MG63 (cell line): Measurements from ENCODE around the gene RBSN. TPM values are rescaled to one million over a fixed set of nuclear protein-coding genes. Genes with fewer than 3 reads are reported as not detected.

Experiments used
- DNase-seq: peaks from one replicate; pipeline ENCODE4 v3.0.0-alpha.2; 2020
- H3K27me3 ChIP-seq: fragments of 250-450 bp; sonication (Bioruptor Pico); 2 replicates; pipeline ENCODE4 v1.5.1; 2020; ENCODE audit warnings: mild to moderate bottlenecking, moderate library complexity
- H3K36me3 ChIP-seq: fragments of 250-450 bp; sonication (Bioruptor Pico); 2 replicates; pipeline ENCODE4 v1.5.1; 2020; ENCODE audit warnings: mild to moderate bottlenecking, moderate library complexity
- H3K4me3 ChIP-seq: fragments of 250-450 bp; sonication (Bioruptor Pico); 2 replicates; pipeline ENCODE4 v1.5.1; 2020; ENCODE audit warnings: mild to moderate bottlenecking, moderate library complexity
- H3K9me3 ChIP-seq: fragments of 250-450 bp; sonication (Bioruptor Pico); 2 replicates; pipeline ENCODE4 v1.5.1; 2020; ENCODE audit warnings: mild to moderate bottlenecking, moderate library complexity
- total RNA-seq: library from RNA; depleted of rRNA; stranded (reverse); fragments of >200 nt; shearing (Covaris generic); gene quantifications from 2 replicates; pipeline ENCODE4 v1.2.3, GENCODE V29; 2014; ENCODE audit warnings: low replicate concordance

Gene RBSN
- total RNA-seq, 1 experiment from 2014 or later: 13.3 TPM

GRCh38 chr3:15050405-15051092 lies 48.4 kb downstream of the RBSN start:
- no peak for DNase-seq
- Histone ChIP-seq H3K27me3 (no peaks in the 10 kb centered on the region), H3K4me3 (no peak overlapping the region), H3K9me3 (no peaks in the 10 kb centered on the region), H3K36me3 (peaks cover 24% of the 10 kb centered on the region)

GRCh38 chr3:15049584-15049983 lies 49.4 kb downstream of the RBSN start:
- no peaks in the 10 kb centered on the region for H3K9me3 ChIP-seq
- H3K4me3 ChIP-seq: no peak overlapping the region
- no peaks in the 10 kb centered on the region for H3K27me3 ChIP-seq
- H3K36me3 ChIP-seq: peaks cover 29% of the 10 kb centered on the region
- no peak for DNase-seq

GRCh38 chr3:15045667-15046066 lies 53.3 kb downstream of the RBSN start:
- Histone ChIP-seq H3K27me3 (no peaks in the 10 kb centered on the region), H3K9me3 (no peaks in the 10 kb centered on the region), H3K4me3 (no peak overlapping the region), H3K36me3 (peaks cover 30% of the 10 kb centered on the region)
- no peak for DNase-seq

GRCh38 chr3:15044326-15044725 lies 54.6 kb downstream of the RBSN start:
- H3K27me3 ChIP-seq: no peaks in the 10 kb centered on the region
- H3K9me3 ChIP-seq: no peaks in the 10 kb centered on the region
- H3K36me3 ChIP-seq: peaks cover 26% of the 10 kb centered on the region
- H3K4me3 ChIP-seq: no peak overlapping the region
- no peak for DNase-seq

GRCh38 chr3:15043408-15044171 lies 55.4 kb downstream of the RBSN start:
- DNase-seq: no peak
- Histone ChIP-seq H3K36me3 (peaks cover 24% of the 10 kb centered on the region), H3K4me3 (no peak overlapping the region), H3K9me3 (no peaks in the 10 kb centered on the region), H3K27me3 (no peaks in the 10 kb centered on the region)

- DNase-seq: no peak
- peaks cover 23% of the 10 kb centered on the region for H3K36me3 ChIP-seq
- H3K4me3 ChIP-seq: no peak overlapping the region
Measured at GRCh38 chr3:15042936-15043335, 56.0 kb downstream of the RBSN start.

GRCh38 chr3:15041950-15042349 lies 57.0 kb downstream of the RBSN start:
- Histone ChIP-seq H3K9me3 (no peaks in the 10 kb centered on the region), H3K27me3 (no peaks in the 10 kb centered on the region), H3K4me3 (no peak overlapping the region), H3K36me3 (peaks cover 21% of the 10 kb centered on the region)
- DNase-seq: no peak

More at GRCh38 chr3:15042936-15043335, 56.0 kb downstream of the RBSN start:
- no peaks in the 10 kb centered on the region for H3K27me3 ChIP-seq
- no peaks in the 10 kb centered on the region for H3K9me3 ChIP-seq

- Histone ChIP-seq H3K36me3 (peaks cover 19% of the 10 kb centered on the region), H3K9me3 (no peaks in the 10 kb centered on the region), H3K27me3 (no peaks in the 10 kb centered on the region), H3K4me3 (no peak overlapping the region)
- no peak for DNase-seq
Measured at GRCh38 chr3:15040844-15041243, 58.1 kb downstream of the RBSN start.

GRCh38 chr3:15038306-15038705 lies 60.6 kb downstream of the RBSN start:
- no peak overlapping the region for H3K4me3 ChIP-seq
- no peaks in the 10 kb centered on the region for H3K27me3 ChIP-seq
- no peak for DNase-seq
- no peaks in the 10 kb centered on the region for H3K9me3 ChIP-seq
- peaks cover 17% of the 10 kb centered on the region for H3K36me3 ChIP-seq

- Histone ChIP-seq H3K36me3 (peaks cover 4% of the 10 kb centered on the region), H3K4me3 (no peak overlapping the region), H3K27me3 (no peaks in the 10 kb centered on the region), H3K9me3 (no peaks in the 10 kb centered on the region)
- DNase-seq: no peak
Measured at GRCh38 chr3:15033103-15033502, 65.8 kb downstream of the RBSN start.

GRCh38 chr3:15032650-15033049 lies 66.3 kb downstream of the RBSN start:
- H3K36me3 ChIP-seq: peaks cover 4% of the 10 kb centered on the region
- DNase-seq: peak; percentile 8

GRCh38 chr3:15029625-15030024 lies 69.3 kb downstream of the RBSN start:
- Histone ChIP-seq H3K36me3 (peaks cover 2% of the 10 kb centered on the region), H3K4me3 (no peak overlapping the region), H3K27me3 (no peaks in the 10 kb centered on the region), H3K9me3 (no peaks in the 10 kb centered on the region)
- DNase-seq: no peak

More at GRCh38 chr3:15032650-15033049, 66.3 kb downstream of the RBSN start:
- Histone ChIP-seq H3K4me3 (no peak overlapping the region), H3K27me3 (no peaks in the 10 kb centered on the region), H3K9me3 (no peaks in the 10 kb centered on the region)

- Histone ChIP-seq H3K36me3 (peaks cover 7% of the 10 kb centered on the region; the same call in 1 of the 2 replicates), H3K27me3 (no peaks in the 10 kb centered on the region), H3K4me3 (no peak overlapping the region), H3K9me3 (no peaks in the 10 kb centered on the region)
- DNase-seq: no peak
Measured at GRCh38 chr3:15023719-15024118, 75.2 kb downstream of the RBSN start.

- Histone ChIP-seq H3K9me3 (no peaks in the 10 kb centered on the region), H3K36me3 (peaks cover 7% of the 10 kb centered on the region; the same call in 1 of the 2 replicates), H3K4me3 (no peak overlapping the region), H3K27me3 (no peaks in the 10 kb centered on the region)
- DNase-seq: no peak
Measured at GRCh38 chr3:15023249-15023648, 75.7 kb downstream of the RBSN start.
